ENCODE results near the gene CLEC17A.
"Not testable (repeated sequence)": the region's sequence is repeated elsewhere in the genome, so short reads cannot be mapped to it uniquely, and the experiment has no call there.

The CLEC17A gene

GRCh38 chr19:14577264-14577663 is 5.6 kb upstream of the CLEC17A start:
- in situ Hi-C loops (cut with HindIII; ENCODE audit: low sequenced_read_pairs), result no loop called here

- in situ Hi-C loops (cut with HindIII; ENCODE audit: low sequenced_read_pairs), result no loop called here
Observed at GRCh38 chr19:14577885-14578427, 4.9 kb upstream of the CLEC17A start.

GRCh38 chr19:14580623-14581237 is 2.2 kb upstream of the CLEC17A start:
- in situ Hi-C loops (cut with HindIII; ENCODE audit: low sequenced_read_pairs), result no loop called here

- in situ Hi-C loops (cut with HindIII; ENCODE audit: low sequenced_read_pairs), result not testable (repeated sequence)
Observed at GRCh38 chr19:14584372-14584771, 1.5 kb downstream of the CLEC17A start.

GRCh38 chr19:14585187-14585586 is 2.3 kb downstream of the CLEC17A start:
- in situ Hi-C loops (cut with HindIII; ENCODE audit: low sequenced_read_pairs), result not testable (repeated sequence)

- in situ Hi-C loops (cut with HindIII; ENCODE audit: low sequenced_read_pairs), result not testable (repeated sequence)
Observed at GRCh38 chr19:14589433-14589832, 6.5 kb downstream of the CLEC17A start.

- in situ Hi-C loops (cut with HindIII; ENCODE audit: low sequenced_read_pairs), result loop anchor here (5.0 kb wide), 1 partner anchor 77 kb away; the partner anchor contains the start of gene ADGRE3
Observed at GRCh38 chr19:14595558-14595957, 12.7 kb downstream of the CLEC17A start.

GRCh38 chr19:14599548-14600147 is 16.8 kb downstream of the CLEC17A start:
- in situ Hi-C loops (cut with HindIII; ENCODE audit: low sequenced_read_pairs), result loop anchor here (5.0 kb wide), 1 partner anchor 73 kb away; the partner anchor contains the start of gene ADGRE3

- in situ Hi-C loops (cut with HindIII; ENCODE audit: low sequenced_read_pairs), result no loop called here
Observed at GRCh38 chr19:14603990-14604387, 21.1 kb downstream of the CLEC17A start.

- in situ Hi-C loops (cut with HindIII; ENCODE audit: low sequenced_read_pairs), result no loop called here
Observed at GRCh38 chr19:14606627-14607026, 23.7 kb downstream of the CLEC17A start.

GRCh38 chr19:14611051-14611450 is 28.2 kb downstream of the CLEC17A start:
- in situ Hi-C loops (cut with HindIII; ENCODE audit: low sequenced_read_pairs), result no loop called here

- in situ Hi-C loops (cut with HindIII; ENCODE audit: low sequenced_read_pairs), result not testable (repeated sequence)
Observed at GRCh38 chr19:14612242-14612641, 29.4 kb downstream of the CLEC17A start.

GRCh38 chr19:14612657-14613056 is 29.8 kb downstream of the CLEC17A start:
- in situ Hi-C loops (cut with HindIII; ENCODE audit: low sequenced_read_pairs), result no loop called here

GRCh38 chr19:14613399-14614098 is 30.7 kb downstream of the CLEC17A start:
- in situ Hi-C loops (cut with HindIII; ENCODE audit: low sequenced_read_pairs), result not testable (repeated sequence)

- in situ Hi-C loops (cut with HindIII; ENCODE audit: low sequenced_read_pairs), result no loop called here
Observed at GRCh38 chr19:14614099-14614412, 31.2 kb downstream of the CLEC17A start.

- in situ Hi-C loops (cut with HindIII; ENCODE audit: low sequenced_read_pairs), result no loop called here
Observed at GRCh38 chr19:14615623-14616022, 32.7 kb downstream of the CLEC17A start.

GRCh38 chr19:14616407-14616806 is 33.5 kb downstream of the CLEC17A start:
- in situ Hi-C loops (cut with HindIII; ENCODE audit: low sequenced_read_pairs), result no loop called here

- in situ Hi-C loops (cut with HindIII; ENCODE audit: low sequenced_read_pairs), result no loop called here
Observed at GRCh38 chr19:14619404-14619803, 36.5 kb downstream of the CLEC17A start.

GRCh38 chr19:14624491-14624890 is 41.6 kb downstream of the CLEC17A start:
- in situ Hi-C loops (cut with HindIII; ENCODE audit: low sequenced_read_pairs), result not testable (repeated sequence)

GRCh38 chr19:14629557-14629956 is 46.7 kb downstream of the CLEC17A start:
- in situ Hi-C loops (cut with HindIII; ENCODE audit: low sequenced_read_pairs), result no loop called here

- in situ Hi-C loops (cut with HindIII; ENCODE audit: low sequenced_read_pairs), result no loop called here
Observed at GRCh38 chr19:14632286-14632685, 49.4 kb downstream of the CLEC17A start.
